CD4-positive, alpha-beta T cell (primary cell): Measurements from ENCODE around the gene VAV2. TPM values are rescaled to one million over a fixed set of nuclear protein-coding genes. Genes with fewer than 3 reads are reported as not detected.

ENCODE experiments used
- ATAC-seq: fragments of 200-7000 bp; cut with Tn5 transposase; one replicate; pipeline ENCODE4 v1.10.0; 2022; ENCODE audit warnings: mild to moderate bottlenecking; ENCODE audit not compliant: poor library complexity
- CTCF ChIA-PET: fragments of 350-600 bp; sonication (Branson Sonifier 250); formaldehyde crosslinking; loops from one replicate; lab custom pipeline; 2021; ENCODE audit warnings: antibody characterized with exemption, inconsistent platforms; lab: Charles Lee
- POLR2A ChIA-PET: fragments of 350-600 bp; sonication (Branson Sonifier 250); formaldehyde crosslinking; loops from one replicate; lab custom pipeline; 2021; ENCODE audit warnings: antibody characterized with exemption, inconsistent platforms; lab: Charles Lee
- DNase-seq, 14 experiments: peaks; one replicate each; pipeline ENCODE4 v3.0.0-alpha.2; 2013 to 2020; ENCODE audit warnings: mixed read lengths in 2 of 14
- H3K27ac ChIP-seq, 2 donors: one replicate each; pipeline versions ENCODE4 v1.5.1 to v1.7.0; 2013; ENCODE audit warnings: low read length in 2 of 2, low read depth in 1 of 2, mild to moderate bottlenecking in 1 of 2
- H3K27me3 ChIP-seq, 2 experiments: 1 replicate in 1 of 2; 2 replicates in 1 of 2; pipeline versions ENCODE4 v1.6.1 to v1.7.0; 2013; ENCODE audit warnings: low read length in 2 of 2, control low read depth in 1 of 2, mild to moderate bottlenecking in 1 of 2, moderate library complexity in 1 of 2; ENCODE audit not compliant: insufficient read depth in 2 of 2, control insufficient read depth in 1 of 2
- H3K36me3 ChIP-seq: one replicate; pipeline ENCODE4 v1.6.1; 2013; ENCODE audit warnings: low read length, control low read depth; ENCODE audit not compliant: insufficient read depth
- H3K4me1 ChIP-seq: one replicate; pipeline ENCODE4 v1.6.1; 2013; ENCODE audit warnings: low read length, control low read depth; ENCODE audit not compliant: insufficient read depth
- H3K4me3 ChIP-seq: one replicate; pipeline ENCODE4 v1.5.1; 2013; ENCODE audit warnings: mild to moderate bottlenecking, low read length, moderate library complexity
- H3K9me3 ChIP-seq, 2 experiments: 1 replicate in 1 of 2; 2 replicates in 1 of 2; pipeline versions ENCODE4 v1.6.1 to v1.7.0; 2013; ENCODE audit warnings: low read length in 2 of 2, mild to moderate bottlenecking in 2 of 2, control low read depth in 1 of 2, moderate library complexity in 1 of 2; ENCODE audit not compliant: control insufficient read depth in 1 of 2, insufficient read depth in 1 of 2
- H3K27ac Mint-ChIP-seq: one replicate; pipeline ENCODE4 v1.8.0; 2020; ENCODE audit warnings: mixed read lengths
- H3K27me3 Mint-ChIP-seq: one replicate; pipeline ENCODE4 v1.8.0; 2021; ENCODE audit warnings: mixed read lengths
- H3K36me3 Mint-ChIP-seq: one replicate; pipeline ENCODE4 v1.8.0; 2021; ENCODE audit warnings: low read depth, mixed read lengths
- H3K4me1 Mint-ChIP-seq: one replicate; pipeline ENCODE4 v1.8.0; 2021; ENCODE audit warnings: low read depth, mixed read lengths
- H3K4me3 Mint-ChIP-seq: one replicate; pipeline ENCODE4 v1.8.0; 2020; ENCODE audit warnings: mild to moderate bottlenecking, mixed read lengths
- H3K9me3 Mint-ChIP-seq: one replicate; pipeline ENCODE4 v1.8.0; 2020; ENCODE audit warnings: mixed read lengths
- CTCF ChIP-seq: fragments of 200-600 bp; IDR thresholded peaks from one replicate; pipeline ENCODE4 v1.8.0; 2022; ENCODE audit warnings: antibody characterized with exemption, mild to moderate bottlenecking
- intact Hi-C, 2 experiments: fragments of 100-400 bp; cut with DNase I in 1 of 2; cut with micrococcal nuclease in 1 of 2; formaldehyde crosslinking; loops; one replicate each; pipeline versions ENCODE4 v1.15.1 to v1.9.0; 2023 to 2025; cut with DNase I, micrococcal nuclease
- total RNA-seq, 174 experiments: library from RNA in 2 of 174; stranded (reverse) in 2 of 174; gene quantifications; one replicate each; pipeline ENCODE4 v1.2.3 and lab custom pipeline; 2021 to 2026

Gene VAV2
- total RNA-seq, 2 experiments from 2014 or later: 1.6 to 1.7 TPM

DNA sequence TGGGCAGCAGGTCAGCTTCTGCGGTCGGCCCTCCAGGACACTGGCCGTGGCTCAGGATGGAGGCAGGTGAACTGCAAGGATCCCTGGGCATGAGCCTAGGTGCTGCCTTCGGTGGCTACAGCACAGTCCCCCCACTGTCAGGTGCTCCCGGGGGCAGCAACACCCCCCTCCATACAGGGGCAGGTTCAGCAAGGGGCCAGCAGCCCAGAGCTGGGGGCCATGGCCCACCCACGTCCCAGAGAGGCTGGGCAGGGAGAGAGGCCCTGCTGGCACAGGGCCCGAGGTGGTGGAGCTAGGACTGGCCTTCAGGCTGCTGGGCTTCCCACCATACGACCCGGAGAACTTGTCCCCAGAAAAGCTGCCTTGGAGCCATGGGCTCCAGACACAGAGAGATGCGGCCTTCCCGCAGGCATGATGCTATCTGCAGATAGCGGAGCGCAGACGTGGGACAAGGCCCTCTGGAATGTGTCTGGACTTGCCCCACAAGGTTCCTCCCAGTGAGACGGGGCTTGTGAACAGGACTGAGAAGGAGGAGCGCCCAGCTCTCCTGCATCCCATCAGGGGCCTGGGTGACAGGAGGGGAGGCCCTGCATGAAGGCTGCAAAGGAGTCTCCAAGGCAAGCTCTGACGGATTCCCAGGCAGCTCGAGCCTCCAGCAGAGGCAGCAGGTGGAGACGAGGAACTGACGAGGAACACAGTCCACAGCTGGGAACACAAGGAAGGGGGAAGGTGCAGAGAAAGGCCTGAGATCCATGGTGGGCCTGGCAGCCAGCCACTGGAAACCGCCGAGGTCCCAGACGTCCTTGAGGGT is 111.1 kb downstream of the VAV2 start:
- intact Hi-C loops: no loop called here
- POLR2A ChIA-PET: no interaction called here
- H3K27me3 Mint-ChIP-seq: no peaks in the 10 kb centered on the region
- H3K36me3 Mint-ChIP-seq: no peaks in the 10 kb centered on the region
- no peaks in the 10 kb centered on the region for H3K4me1 ChIP-seq
- no peak overlapping the region for H3K4me3 ChIP-seq
- no peak overlapping the region for H3K4me3 Mint-ChIP-seq
- H3K4me1 Mint-ChIP-seq: no peaks in the 10 kb centered on the region
- DNase-seq: no peak
- CTCF ChIA-PET: no interaction called here
- no peak for ATAC-seq
- H3K9me3 ChIP-seq: no peaks in the 10 kb centered on the region
- no peaks in the 10 kb centered on the region for H3K9me3 Mint-ChIP-seq
- no peak overlapping the region for H3K27ac Mint-ChIP-seq
- no peak for TF ChIP-seq CTCF
- H3K27me3 ChIP-seq: no peaks in the 10 kb centered on the region
- H3K27ac ChIP-seq: no peak overlapping the region
- no peaks in the 10 kb centered on the region for H3K36me3 ChIP-seq

GRCh38 chr9:133880136-133880535 is 112.0 kb downstream of the VAV2 start:
- no peaks in the 10 kb centered on the region for H3K27me3 Mint-ChIP-seq
- H3K27ac Mint-ChIP-seq: no peak overlapping the region
- no peaks in the 10 kb centered on the region for H3K36me3 Mint-ChIP-seq
- Histone ChIP-seq H3K27me3 (no peaks in the 10 kb centered on the region), H3K36me3 (no peaks in the 10 kb centered on the region), H3K27ac (no peak overlapping the region), H3K4me1 (no peaks in the 10 kb centered on the region), H3K4me3 (no peak overlapping the region), H3K9me3 (no peaks in the 10 kb centered on the region)
- no peaks in the 10 kb centered on the region for H3K9me3 Mint-ChIP-seq
- ChIA-PET CTCF (no interaction called here), POLR2A (no interaction called here)
- H3K4me1 Mint-ChIP-seq: no peaks in the 10 kb centered on the region
- DNase-seq (no peak), ATAC-seq (no peak)
- no peak for TF ChIP-seq CTCF
- intact Hi-C loops: no loop called here
- H3K4me3 Mint-ChIP-seq: no peak overlapping the region

GRCh38 chr9:133879615-133880014 is 112.5 kb downstream of the VAV2 start:
- CTCF ChIA-PET: no interaction called here
- intact Hi-C loops: no loop called here

More at GRCh38 chr9:133879615-133880014, 112.5 kb downstream of the VAV2 start:
- no peak overlapping the region for H3K27ac Mint-ChIP-seq
- no peaks in the 10 kb centered on the region for H3K36me3 Mint-ChIP-seq
- Histone ChIP-seq H3K9me3 (no peaks in the 10 kb centered on the region), H3K27me3 (no peaks in the 10 kb centered on the region), H3K4me3 (no peak overlapping the region), H3K36me3 (no peaks in the 10 kb centered on the region), H3K27ac (no peak overlapping the region), H3K4me1 (no peaks in the 10 kb centered on the region)
- TF ChIP-seq CTCF: no peak
- no peaks in the 10 kb centered on the region for H3K9me3 Mint-ChIP-seq
- POLR2A ChIA-PET: no interaction called here
- H3K4me1 Mint-ChIP-seq: no peaks in the 10 kb centered on the region
- DNase-seq (no peak), ATAC-seq (no peak)
- no peaks in the 10 kb centered on the region for H3K27me3 Mint-ChIP-seq
- H3K4me3 Mint-ChIP-seq: no peak overlapping the region
